ENCODE data around the gene RGS3. TPM values are rescaled to one million over a fixed set of nuclear protein-coding genes. Genes with fewer than 3 reads are reported as not detected.

Gene RGS3
- total RNA-seq, 4 donors from 2014 or later = 43.0 to 66.2 (median 55.6) TPM

DNA sequence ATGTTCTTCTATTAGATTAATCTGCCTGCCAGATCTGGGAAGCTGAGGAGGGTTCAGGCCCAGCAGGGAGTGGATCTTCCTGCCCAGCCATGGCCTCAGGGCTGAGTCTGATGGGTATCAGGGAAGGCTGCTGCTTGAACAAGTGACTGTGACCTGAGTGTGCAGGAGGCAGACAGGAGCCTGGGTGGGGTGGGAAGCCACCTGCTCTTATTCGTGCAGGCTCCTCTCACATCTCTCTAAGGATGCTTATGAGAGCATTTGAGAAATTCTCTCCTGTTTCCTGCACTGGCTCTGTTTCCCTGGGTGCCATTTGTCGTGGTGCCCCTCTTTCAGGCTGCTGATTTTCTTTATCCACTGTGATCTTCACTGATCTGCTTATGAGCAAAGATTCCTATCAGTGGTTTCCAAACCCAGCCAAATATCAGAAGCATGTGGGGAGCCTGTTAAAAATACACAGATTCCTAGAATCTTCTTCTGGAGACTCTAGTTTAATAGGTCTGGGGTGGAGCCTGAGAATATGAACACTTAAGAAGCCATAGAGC lies 2.1 kb downstream of the RGS3 start:
- TF ChIP-seq CTCF (IDR thresholded peaks at IDR 0.05) (no peak), POLR2A (IDR thresholded peaks at IDR 0.05) (no peak)
- no peaks in the 10 kb centered on the region for H3K27me3 ChIP-seq
- H3K4me1 ChIP-seq = peaks cover 12 to 20% of the 10 kb centered on the region in 2 donors
- no peak overlapping the region for H3K27ac ChIP-seq
- DNase-seq = peak in 1 of 2 donors; percentile 23
- H3K36me3 ChIP-seq = no peaks in the 10 kb centered on the region
- intact Hi-C loops (cut with DNase I) = no loop called here
- H3K4me3 ChIP-seq (replicated peaks in 1 of 3) = no peak overlapping the region
- no peaks in the 10 kb centered on the region for H3K9me3 ChIP-seq
- WGBS, 2 donors = 30 to 50% methylated on average over 2 of the region's 2 CpGs

DNA sequence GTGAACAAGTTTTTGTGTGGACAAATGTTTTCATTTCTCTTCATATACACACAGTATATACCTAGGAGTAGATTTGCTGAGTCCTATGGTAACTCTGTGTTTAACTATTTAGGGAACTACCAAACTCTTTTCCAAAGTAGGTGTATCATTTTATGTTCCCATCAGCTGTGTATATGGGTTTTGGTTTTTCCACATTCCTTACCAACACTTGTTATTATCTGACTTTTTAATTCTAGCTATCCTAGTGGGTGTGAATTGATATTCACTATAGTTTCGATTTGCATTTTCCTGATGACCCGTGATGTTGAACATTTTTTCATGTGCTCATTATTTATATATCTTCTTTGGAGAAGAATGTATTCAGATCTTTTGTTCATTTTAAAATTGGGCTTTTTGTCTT lies 3.7 kb downstream of the RGS3 start:
- Histone ChIP-seq H3K27me3 (no peaks in the 10 kb centered on the region), H3K9me3 (no peaks in the 10 kb centered on the region), H3K4me3 (replicated peaks in 1 of 3) (no peak overlapping the region), H3K27ac (no peak overlapping the region), H3K36me3 (no peaks in the 10 kb centered on the region), H3K4me1 (peaks cover 12 to 20% of the 10 kb centered on the region in 2 donors)
- 73 to 96% methylated on average over 2 of the region's 2 CpGs for WGBS, 2 donors
- DNase-seq = no peak
- intact Hi-C loops (cut with DNase I) = no loop called here
- TF ChIP-seq CTCF (IDR thresholded peaks at IDR 0.05) (no peak), POLR2A (IDR thresholded peaks at IDR 0.05) (no peak)

GRCh38 chr9:113468716-113469448 lies 5.4 kb downstream of the RGS3 start:
- intact Hi-C loops (cut with DNase I) = no loop called here
- H3K36me3 ChIP-seq = no peaks in the 10 kb centered on the region
- no peaks in the 10 kb centered on the region for H3K9me3 ChIP-seq
- H3K27ac ChIP-seq = no peak overlapping the region
- no peaks in the 10 kb centered on the region for H3K27me3 ChIP-seq
- TF ChIP-seq POLR2A (IDR thresholded peaks at IDR 0.05) (no peak), CTCF (IDR thresholded peaks at IDR 0.05) (no peak)
- H3K4me1 ChIP-seq = peaks cover 9 to 16% of the 10 kb centered on the region in 2 donors
- WGBS, 2 donors = 59 to 60% methylated on average over 6 of the region's 6 CpGs
- peak; percentile 43 to 59 for DNase-seq
- no peak overlapping the region for H3K4me3 ChIP-seq (replicated peaks in 1 of 3)

- intact Hi-C loops (cut with DNase I) = no loop called here
- Histone ChIP-seq H3K4me1 (no peaks in the 10 kb centered on the region), H3K4me3 (replicated peaks in 1 of 3) (no peak overlapping the region), H3K27me3 (no peaks in the 10 kb centered on the region), H3K27ac (no peak overlapping the region), H3K36me3 (no peaks in the 10 kb centered on the region), H3K9me3 (no peaks in the 10 kb centered on the region)
- TF ChIP-seq CTCF (IDR thresholded peaks at IDR 0.05) (no peak), POLR2A (IDR thresholded peaks at IDR 0.05) (no peak)
- DNase-seq = no peak
- 40 to 65% methylated on average over 1 of the region's 1 CpG for WGBS, 2 donors
Observed at GRCh38 chr9:113471143-113471542, 7.6 kb downstream of the RGS3 start.

GRCh38 chr9:113471566-113471965 lies 8.0 kb downstream of the RGS3 start:
- no peaks in the 10 kb centered on the region for H3K4me1 ChIP-seq
- no peaks in the 10 kb centered on the region for H3K27me3 ChIP-seq
- TF ChIP-seq POLR2A (IDR thresholded peaks at IDR 0.05) = no peak
- no peak for TF ChIP-seq CTCF (IDR thresholded peaks at IDR 0.05)
- DNase-seq = no peak
- no peaks in the 10 kb centered on the region for H3K36me3 ChIP-seq
- H3K4me3 ChIP-seq (replicated peaks in 1 of 3) = no peak overlapping the region
- intact Hi-C loops (cut with DNase I) = no loop called here
- 90 to 92% methylated on average over 6 of the region's 6 CpGs for WGBS, 2 donors
- no peaks in the 10 kb centered on the region for H3K9me3 ChIP-seq
- H3K27ac ChIP-seq = no peak overlapping the region

All from thyroid gland (tissue), 4 donors.